Mesendoderm (in vitro differentiated cells): Measurements from ENCODE around the gene HEATR9.
"Not testable (repeated sequence)": the region's sequence is repeated elsewhere in the genome, so short reads cannot be mapped to it uniquely, and the experiment has no call there.

Experiments
- DNase-seq: peaks from one replicate; pipeline ENCODE4 v3.0.0; 2013
- H2AK5ac ChIP-seq: 2 replicates; pipeline ENCODE4 v1.6.1; 2013; ENCODE audit warnings: low read length, inconsistent platforms
- H2BK120ac ChIP-seq: 2 replicates; pipeline ENCODE4 v1.6.1; 2013; ENCODE audit warnings: low read depth, mild to moderate bottlenecking, low read length, moderate library complexity, mixed read lengths
- H2BK15ac ChIP-seq: replicated peaks from 2 replicates; pipeline ENCODE4 v1.6.1; 2013; ENCODE audit warnings: low read depth, mild to moderate bottlenecking, moderate library complexity
- H2BK5ac ChIP-seq: 2 replicates; pipeline ENCODE4 v1.6.1; 2013; ENCODE audit warnings: low read length, inconsistent platforms
- H3K18ac ChIP-seq: 2 replicates; pipeline ENCODE4 v1.6.1; 2013; ENCODE audit warnings: mild to moderate bottlenecking, low read length, mixed read lengths
- H3K23ac ChIP-seq: one replicate; pipeline ENCODE4 v1.6.1; 2013; ENCODE audit warnings: low read length
- H3K27ac ChIP-seq: 2 replicates; pipeline ENCODE4 v1.5.1; 2013; ENCODE audit warnings: low read depth, mild to moderate bottlenecking, inconsistent platforms, low read length, moderate library complexity
- H3K27me3 ChIP-seq: 2 replicates; pipeline ENCODE4 v1.6.1; 2013; ENCODE audit warnings: low read length, control low read depth, mild to moderate bottlenecking, inconsistent platforms; ENCODE audit not compliant: insufficient read depth, poor library complexity
- H3K36me3 ChIP-seq: 2 replicates; pipeline ENCODE4 v1.6.1; 2013; ENCODE audit warnings: low read length, inconsistent platforms; ENCODE audit not compliant: control insufficient read depth, insufficient read depth
- H3K4ac ChIP-seq: one replicate; pipeline ENCODE4 v1.6.1; 2013; ENCODE audit warnings: low read depth, mild to moderate bottlenecking, low read length, moderate library complexity
- H3K4me1 ChIP-seq: 2 replicates; pipeline ENCODE4 v1.6.1; 2013; ENCODE audit warnings: low read depth, low read length, inconsistent platforms; ENCODE audit not compliant: control insufficient read depth
- H3K4me2 ChIP-seq: 2 replicates; pipeline ENCODE4 v1.6.1; 2013; ENCODE audit warnings: low read length
- H3K4me3 ChIP-seq: 2 replicates; pipeline ENCODE4 v1.5.1; 2013; ENCODE audit warnings: mild to moderate bottlenecking, low read length
- H3K56ac ChIP-seq: one replicate; pipeline ENCODE4 v1.6.1; 2013; ENCODE audit warnings: low read length
- H3K79me1 ChIP-seq: 2 replicates; pipeline ENCODE4 v1.6.1; 2013; ENCODE audit warnings: low read length, inconsistent platforms
- H3K79me2 ChIP-seq: 2 replicates; pipeline ENCODE4 v1.6.1; 2013; ENCODE audit warnings: mild to moderate bottlenecking, low read length; ENCODE audit not compliant: control insufficient read depth, insufficient read depth
- H3K9ac ChIP-seq: 2 replicates; pipeline ENCODE4 v1.6.1; 2013; ENCODE audit warnings: low read length, inconsistent platforms
- H4K5ac ChIP-seq: one replicate; pipeline ENCODE4 v1.6.1; 2013; ENCODE audit warnings: low read length
- H4K8ac ChIP-seq: one replicate; pipeline ENCODE4 v1.6.1; 2013; ENCODE audit warnings: low read depth, mild to moderate bottlenecking, control low read depth, low read length, moderate library complexity
- WGBS: extraction: QIAGEN DNeasy Blood & Tissue Kit; methylation state at CpG from one replicate; pipeline ENCODE4 v1.1.7; 2013; ENCODE audit warnings: low lambda C conversion rate, missing lambda C conversion rate; ENCODE audit not compliant: insufficient coverage; ENCODE audit errors: extremely low coverage; 5-methylcytosine and 5-hydroxymethylcytosine counted together

HEATR9 gene

GRCh38 chr17:35898283-35899070, 29.8 kb upstream of the HEATR9 start:
- Histone ChIP-seq H4K8ac (no peak overlapping the region), H3K4me3 (no peak overlapping the region), H3K23ac (no peak overlapping the region), H3K4ac (no peak overlapping the region), H3K79me2 (no peaks in the 10 kb centered on the region), H3K56ac (no peak overlapping the region), H3K36me3 (no peaks in the 10 kb centered on the region), H3K27ac (no peak overlapping the region), H3K4me2 (no peak overlapping the region), H4K5ac (no peak overlapping the region), H2BK120ac (no peak overlapping the region), H3K79me1 (no peaks in the 10 kb centered on the region), H3K4me1 (no peaks in the 10 kb centered on the region), H3K9ac (no peak overlapping the region), H2BK5ac (no peak overlapping the region), H2AK5ac (no peak overlapping the region), H2BK15ac (no peak overlapping the region), H3K27me3 (no peaks in the 10 kb centered on the region), H3K18ac (no peak overlapping the region)
- DNase-seq = no peak
- no CpG with 5 or more reads among the region's 6 CpGs for WGBS

DNA sequence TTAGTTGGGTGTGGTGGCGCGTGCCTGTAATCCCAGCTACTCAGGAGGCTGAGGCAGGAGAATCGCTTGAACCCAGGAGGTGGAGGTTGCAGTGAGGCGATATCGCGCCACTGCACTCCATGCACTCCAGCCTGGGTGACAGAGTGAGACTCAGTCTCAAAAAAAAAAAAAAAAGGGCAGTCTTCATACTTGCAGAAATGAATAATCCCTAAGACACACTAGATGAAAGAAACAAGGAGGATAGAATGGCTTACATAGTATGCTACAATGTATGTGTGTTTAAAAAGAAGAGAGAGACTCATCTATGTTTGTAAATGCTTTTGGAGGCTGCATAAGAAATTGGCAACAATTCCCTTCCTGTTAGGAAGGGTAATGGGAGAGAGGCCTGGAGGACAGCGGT, 29.1 kb upstream of the HEATR9 start:
- not testable (repeated sequence) for H2BK15ac ChIP-seq, H4K5ac ChIP-seq, H2AK5ac ChIP-seq, H2BK5ac ChIP-seq, H3K18ac ChIP-seq, H3K79me2 ChIP-seq, H3K4me1 ChIP-seq, H3K4me3 ChIP-seq, DNase-seq, H3K4ac ChIP-seq, H3K79me1 ChIP-seq, H3K27ac ChIP-seq, H3K4me2 ChIP-seq, H3K9ac ChIP-seq, H3K27me3 ChIP-seq, H3K23ac ChIP-seq, H2BK120ac ChIP-seq, H4K8ac ChIP-seq, H3K56ac ChIP-seq, H3K36me3 ChIP-seq
- no CpG with 5 or more reads among the region's 7 CpGs for WGBS

GRCh38 chr17:35895636-35896587, 27.2 kb upstream of the HEATR9 start:
- no peak overlapping the region for H2BK120ac ChIP-seq
- no CpG with 5 or more reads among the region's 14 CpGs for WGBS
- no peak overlapping the region for H4K5ac ChIP-seq
- H2BK15ac ChIP-seq = no peak overlapping the region
- H3K79me1 ChIP-seq = no peaks in the 10 kb centered on the region
- H3K23ac ChIP-seq = no peak overlapping the region
- H3K4ac ChIP-seq = no peak overlapping the region
- no peak overlapping the region for H3K56ac ChIP-seq
- H3K27ac ChIP-seq = no peak overlapping the region
- H3K79me2 ChIP-seq = no peaks in the 10 kb centered on the region
- no peaks in the 10 kb centered on the region for H3K36me3 ChIP-seq
- no peaks in the 10 kb centered on the region for H3K4me1 ChIP-seq
- no peak overlapping the region for H4K8ac ChIP-seq
- no peak overlapping the region for H3K18ac ChIP-seq
- H3K4me2 ChIP-seq = no peak overlapping the region
- no peak overlapping the region for H2AK5ac ChIP-seq
- DNase-seq = no peak
- H3K9ac ChIP-seq = no peak overlapping the region
- H2BK5ac ChIP-seq = no peak overlapping the region
- no peaks in the 10 kb centered on the region for H3K27me3 ChIP-seq
- H3K4me3 ChIP-seq = no peak overlapping the region

- Histone ChIP-seq H3K27ac (no peak overlapping the region), H2BK15ac (no peak overlapping the region), H3K56ac (no peak overlapping the region), H3K4ac (no peak overlapping the region), H3K27me3 (no peaks in the 10 kb centered on the region), H3K18ac (no peak overlapping the region), H3K9ac (no peak overlapping the region), H2AK5ac (no peak overlapping the region), H2BK5ac (no peak overlapping the region), H4K5ac (no peak overlapping the region), H2BK120ac (no peak overlapping the region), H3K36me3 (no peaks in the 10 kb centered on the region), H3K4me3 (no peak overlapping the region), H3K79me2 (no peaks in the 10 kb centered on the region), H3K79me1 (no peaks in the 10 kb centered on the region), H3K23ac (no peak overlapping the region), H3K4me1 (peaks cover 3% of the 10 kb centered on the region), H4K8ac (no peak overlapping the region), H3K4me2 (no peak overlapping the region)
- DNase-seq = no peak
- no CpG with 5 or more reads among the region's 7 CpGs for WGBS
These were observed 25.5 kb upstream of the HEATR9 start for GRCh38 chr17:35894206-35894605.

DNA sequence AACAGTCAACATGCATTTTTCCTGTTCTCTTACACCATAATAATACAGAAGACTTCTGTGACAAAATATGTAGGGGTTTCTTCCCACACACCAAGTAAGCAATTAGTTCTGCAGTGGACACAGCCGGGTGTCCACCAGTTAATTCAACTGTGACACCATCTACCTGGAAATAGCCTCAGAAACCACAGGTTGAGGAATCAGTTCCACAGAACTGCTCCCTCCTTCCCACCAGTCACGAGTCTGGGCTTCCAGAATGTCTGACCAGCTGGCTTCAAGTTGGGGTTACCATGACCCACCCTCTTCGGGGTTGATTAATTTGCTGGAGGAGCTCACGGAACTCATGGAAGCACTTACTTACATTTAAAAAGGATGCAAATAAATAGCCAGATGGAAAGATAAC, 25.1 kb upstream of the HEATR9 start:
- Histone ChIP-seq H3K4ac (no peak overlapping the region), H3K79me2 (no peaks in the 10 kb centered on the region), H3K56ac (no peak overlapping the region), H3K4me2 (no peak overlapping the region), H2BK120ac (no peak overlapping the region), H4K8ac (no peak overlapping the region), H2BK15ac (no peak overlapping the region), H3K27ac (no peak overlapping the region), H3K27me3 (no peaks in the 10 kb centered on the region), H2BK5ac (no peak overlapping the region), H3K4me1 (peaks cover 3% of the 10 kb centered on the region), H2AK5ac (no peak overlapping the region), H3K4me3 (no peak overlapping the region), H3K36me3 (no peaks in the 10 kb centered on the region), H3K9ac (no peak overlapping the region), H3K79me1 (no peaks in the 10 kb centered on the region), H3K23ac (no peak overlapping the region), H3K18ac (no peak overlapping the region), H4K5ac (no peak overlapping the region)
- DNase-seq = no peak
- WGBS = no CpG with 5 or more reads among the region's 4 CpGs
